SHP77 treated with DMSO at 0.1 percent for 48 hours (cell line): ENCODE measurements around the gene PADI3.

Experiments
- DNase-seq: peaks from one replicate; lab custom pipeline; 2025; lab: John Stamatoyannopoulos, UW

The PADI3 gene, protein sequence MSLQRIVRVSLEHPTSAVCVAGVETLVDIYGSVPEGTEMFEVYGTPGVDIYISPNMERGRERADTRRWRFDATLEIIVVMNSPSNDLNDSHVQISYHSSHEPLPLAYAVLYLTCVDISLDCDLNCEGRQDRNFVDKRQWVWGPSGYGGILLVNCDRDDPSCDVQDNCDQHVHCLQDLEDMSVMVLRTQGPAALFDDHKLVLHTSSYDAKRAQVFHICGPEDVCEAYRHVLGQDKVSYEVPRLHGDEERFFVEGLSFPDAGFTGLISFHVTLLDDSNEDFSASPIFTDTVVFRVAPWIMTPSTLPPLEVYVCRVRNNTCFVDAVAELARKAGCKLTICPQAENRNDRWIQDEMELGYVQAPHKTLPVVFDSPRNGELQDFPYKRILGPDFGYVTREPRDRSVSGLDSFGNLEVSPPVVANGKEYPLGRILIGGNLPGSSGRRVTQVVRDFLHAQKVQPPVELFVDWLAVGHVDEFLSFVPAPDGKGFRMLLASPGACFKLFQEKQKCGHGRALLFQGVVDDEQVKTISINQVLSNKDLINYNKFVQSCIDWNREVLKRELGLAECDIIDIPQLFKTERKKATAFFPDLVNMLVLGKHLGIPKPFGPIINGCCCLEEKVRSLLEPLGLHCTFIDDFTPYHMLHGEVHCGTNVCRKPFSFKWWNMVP

GRCh38 chr1:17248781-17249180 lies at the start of gene PADI3:
Gene PADI3, plus strand, starts transcription at chr1:17249098. Its CDS starts 40 bp downstream, at chr1:17249138.
- no peak for DNase-seq

- no peak for DNase-seq
Observed at GRCh38 chr1:17199267-17200044, 49.4 kb upstream of the PADI3 start.

- no peak for DNase-seq
Observed at GRCh38 chr1:17200246-17200645, 48.7 kb upstream of the PADI3 start.

- DNase-seq = no peak
Observed at GRCh38 chr1:17200756-17201155, 48.1 kb upstream of the PADI3 start.

DNA sequence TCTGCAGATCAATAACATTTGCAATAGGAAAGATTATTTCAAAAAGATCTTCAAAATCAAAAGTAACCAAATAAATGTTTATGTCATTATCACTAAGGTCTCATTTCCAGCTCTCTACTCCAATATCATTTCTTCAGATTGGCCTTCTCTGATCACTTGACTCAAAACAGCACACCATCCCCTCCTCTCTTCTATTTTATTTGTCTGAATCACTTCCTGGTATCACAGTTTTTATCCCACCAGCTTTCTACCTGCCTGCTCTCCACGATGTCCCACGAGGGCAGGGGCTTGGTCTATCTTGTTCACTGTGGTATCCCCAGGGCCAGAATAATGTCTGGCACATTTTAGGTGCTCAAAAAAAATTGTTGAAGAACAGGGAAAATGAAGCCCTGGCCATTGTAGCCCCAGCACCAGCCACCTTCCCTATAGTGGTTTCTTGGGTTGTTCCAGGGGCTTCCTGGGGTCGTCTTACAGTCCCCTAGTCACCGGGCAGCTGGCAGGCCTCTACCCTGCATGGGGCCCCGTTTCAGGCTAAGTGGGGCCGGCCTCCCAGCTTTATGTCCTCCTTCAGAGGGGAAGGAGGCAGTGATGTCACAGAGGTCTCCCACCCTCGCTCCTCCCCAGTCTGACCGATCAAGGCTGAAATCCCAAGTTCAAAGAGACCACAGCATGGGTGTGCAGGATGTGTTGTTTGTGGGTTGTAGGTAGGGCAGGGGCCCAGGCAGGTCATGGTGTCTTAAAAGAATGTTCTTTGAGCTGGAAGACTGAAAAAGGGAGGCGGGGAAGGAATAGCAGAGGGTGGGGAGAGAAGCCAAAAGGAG lies 47.5 kb upstream of the PADI3 start:
- no peak for DNase-seq

DNA sequence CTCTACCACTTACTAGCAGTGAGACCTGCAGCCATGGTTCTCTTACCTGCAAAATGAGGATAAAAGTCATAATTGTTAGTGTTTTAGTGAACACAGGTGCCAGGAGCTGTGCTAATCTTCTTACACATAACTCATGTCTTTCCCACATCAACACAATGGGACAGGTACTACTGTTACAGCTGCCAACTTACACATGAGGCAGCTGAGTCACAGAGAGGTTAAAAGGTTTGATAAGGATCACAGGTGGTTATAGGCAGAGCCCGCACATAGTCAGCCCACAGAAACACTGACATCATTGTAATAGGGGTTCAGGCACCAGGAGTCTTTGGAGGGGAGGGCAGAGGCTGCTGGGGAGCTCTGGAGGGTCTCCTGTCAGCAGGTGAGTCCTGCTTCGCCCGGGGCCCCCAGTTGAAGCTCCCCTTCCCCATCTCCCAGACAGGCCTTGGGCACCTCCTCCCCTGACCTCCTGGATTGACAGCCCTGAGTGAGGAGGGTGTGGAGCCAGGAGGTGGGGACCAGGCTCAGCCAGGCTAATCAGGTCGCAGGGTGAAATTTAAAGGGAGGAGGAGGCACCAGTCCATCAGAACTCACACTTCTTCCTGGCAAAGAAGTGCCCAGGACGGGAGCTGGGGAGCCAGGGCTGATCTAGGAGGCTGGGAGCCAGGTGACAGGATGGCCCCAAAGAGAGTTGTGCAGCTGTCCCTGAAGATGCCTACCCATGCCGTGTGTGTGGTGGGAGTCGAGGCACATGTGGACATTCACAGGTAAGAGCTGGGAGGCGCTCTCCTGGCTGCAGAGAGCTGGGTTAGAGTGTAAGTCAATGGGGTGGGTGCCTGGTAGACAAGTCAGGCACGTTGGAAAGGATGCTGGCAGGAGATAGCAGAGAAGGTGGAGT lies 44.1 kb upstream of the PADI3 start, which contains the start of gene PADI1:
TSS of gene PADI1 (plus strand) at position 583 of the 895 bp plus-strand sequence. CDS start at position 673, 90 bp downstream.
- DNase-seq = no peak

DNA sequence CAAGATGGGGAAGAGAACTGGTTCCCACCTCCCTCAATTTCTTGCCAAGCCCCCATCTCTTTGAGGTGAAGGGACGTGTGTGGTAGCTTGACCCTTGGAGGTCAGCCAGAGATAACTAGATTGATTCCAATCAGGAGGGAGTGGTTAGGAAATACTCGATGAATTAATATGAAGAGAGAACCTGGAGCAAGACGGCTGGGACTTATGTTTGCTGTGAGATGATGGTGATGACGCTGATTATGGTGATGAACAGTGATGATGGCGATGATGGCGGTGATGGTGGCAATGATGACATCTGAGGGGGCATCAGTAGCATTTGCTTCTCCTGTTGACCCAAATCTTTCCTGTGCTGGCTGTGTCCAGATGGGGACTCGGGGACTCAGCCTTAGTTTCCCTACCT lies 43.2 kb upstream of the PADI3 start:
- DNase-seq = no peak

DNA sequence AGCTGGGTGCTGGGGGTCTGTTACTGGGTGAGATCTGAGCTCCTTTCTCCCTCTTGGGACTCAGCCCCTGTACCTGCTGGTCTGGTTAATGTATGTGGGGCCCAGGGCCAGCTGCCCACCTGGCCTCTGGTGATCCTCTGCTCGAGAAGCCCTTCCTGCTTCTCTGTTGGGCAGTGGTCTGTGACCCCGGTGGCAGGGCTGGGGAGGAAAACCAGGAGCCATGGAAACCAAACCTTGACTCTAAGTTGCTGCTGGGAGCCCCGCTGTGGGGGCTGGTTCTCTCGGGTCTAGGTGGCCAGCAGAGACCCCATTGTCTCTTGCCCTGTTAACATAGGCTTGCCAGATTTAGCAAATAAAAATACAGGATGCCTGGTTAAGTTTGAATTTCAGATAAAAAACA lies 42.7 kb upstream of the PADI3 start:
- no peak for DNase-seq

DNA sequence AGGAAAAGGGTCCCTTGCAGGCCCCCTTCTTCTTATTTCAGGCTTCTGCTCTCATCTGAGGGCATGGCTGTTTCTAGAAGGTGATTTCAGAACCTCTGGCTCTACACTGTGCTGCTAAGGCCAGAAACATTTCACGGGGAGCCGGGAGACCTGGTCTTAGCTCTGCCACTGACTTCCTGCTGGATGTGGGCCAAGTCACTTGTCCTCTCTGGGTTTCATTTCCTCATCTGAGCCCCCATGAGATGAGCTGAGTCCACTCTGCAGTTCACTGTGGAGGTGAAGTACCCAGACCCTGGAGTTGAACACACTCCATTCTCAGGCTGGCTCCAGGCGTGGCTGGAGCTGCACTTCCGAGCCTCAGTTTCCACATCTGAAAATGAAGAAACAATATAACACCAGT lies 41.9 kb upstream of the PADI3 start:
- DNase-seq = no peak

- DNase-seq = no peak
Observed at GRCh38 chr1:17207540-17207939, 41.4 kb upstream of the PADI3 start.

DNA sequence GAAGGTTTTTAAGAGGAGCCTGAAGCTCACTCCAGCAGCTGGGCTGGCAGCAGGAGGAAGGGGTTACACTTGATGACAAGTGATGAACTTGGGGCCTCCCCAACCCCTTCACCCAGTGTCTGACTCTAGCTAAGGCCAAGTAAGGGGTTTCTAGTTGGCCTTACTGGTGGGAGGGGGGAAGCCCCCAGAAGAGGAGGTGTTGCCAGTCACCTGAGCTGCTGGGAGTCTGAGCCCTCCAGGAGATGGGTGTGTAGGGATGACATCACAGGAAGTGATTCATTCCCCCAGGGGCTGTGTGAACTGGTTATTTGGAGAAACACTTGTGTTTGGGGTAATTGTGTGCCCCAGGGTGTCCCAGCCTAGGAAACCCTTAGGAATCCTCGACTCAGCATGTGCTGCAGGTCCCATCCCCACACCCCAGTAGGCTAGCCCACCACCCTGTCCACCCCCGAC lies 40.9 kb upstream of the PADI3 start:
- DNase-seq = no peak

DNA sequence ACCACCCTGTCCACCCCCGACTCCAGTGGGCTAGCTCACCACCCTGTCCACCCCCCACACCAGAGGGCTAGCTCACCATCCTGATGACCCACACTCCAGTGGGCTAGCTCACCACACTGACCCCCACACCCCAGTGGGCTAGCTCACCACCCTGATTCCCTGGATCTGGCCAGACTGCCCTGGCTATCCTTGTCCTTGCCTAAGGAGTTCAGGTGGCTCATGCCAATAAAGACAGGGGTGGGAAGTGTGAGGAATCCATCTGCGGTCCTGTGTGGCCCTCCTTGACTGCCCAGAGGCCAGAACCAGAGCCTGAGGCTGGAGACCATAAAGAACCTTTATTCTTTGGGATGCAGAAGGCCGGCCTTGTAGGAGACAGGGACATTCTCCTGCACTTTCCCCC lies 40.4 kb upstream of the PADI3 start:
- no peak for DNase-seq

- no peak for DNase-seq
Observed at GRCh38 chr1:17209430-17209829, 39.5 kb upstream of the PADI3 start.

- DNase-seq = no peak
Observed at GRCh38 chr1:17210176-17210575, 38.7 kb upstream of the PADI3 start.

DNA sequence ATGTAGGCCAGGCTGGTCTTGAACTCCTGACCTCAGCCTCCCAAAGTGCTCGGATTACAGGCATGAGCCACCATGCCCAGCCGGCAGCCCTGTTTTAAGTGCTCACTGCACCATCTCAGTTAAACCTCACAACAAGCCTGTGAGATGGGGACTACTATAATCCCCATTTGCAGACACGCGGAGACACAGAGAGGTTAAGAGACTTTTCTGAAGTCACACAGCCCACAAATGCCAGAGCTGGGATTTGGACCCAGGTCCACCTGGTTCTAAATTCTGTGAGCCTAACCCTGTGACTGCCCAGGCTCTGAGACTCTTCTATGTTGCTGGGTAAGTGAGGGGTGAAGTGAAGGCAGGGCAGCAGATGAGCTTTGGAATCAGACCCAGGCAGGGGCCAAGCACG lies 37.5 kb upstream of the PADI3 start:
- no peak for DNase-seq

DNA sequence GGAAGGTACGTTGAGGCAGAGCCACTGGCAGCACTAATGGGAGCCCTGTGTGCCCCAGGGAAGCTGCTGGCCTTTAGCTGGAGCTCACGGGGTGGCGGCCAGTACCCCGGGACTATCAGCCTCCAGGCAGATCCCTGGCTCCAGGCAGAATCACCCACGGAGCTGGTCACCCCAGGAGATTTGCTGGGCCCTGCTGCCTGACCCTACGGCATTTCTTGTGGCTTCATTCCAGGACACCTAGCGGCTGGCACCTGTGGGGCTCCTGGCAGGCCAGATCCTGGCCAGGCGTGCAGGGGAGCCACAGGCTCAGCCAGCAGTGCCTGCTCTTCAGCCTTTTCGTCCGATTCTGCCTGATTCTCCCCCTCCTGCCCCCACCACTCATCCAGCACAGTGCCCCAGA lies 36.9 kb upstream of the PADI3 start:
- DNase-seq = no peak

DNA sequence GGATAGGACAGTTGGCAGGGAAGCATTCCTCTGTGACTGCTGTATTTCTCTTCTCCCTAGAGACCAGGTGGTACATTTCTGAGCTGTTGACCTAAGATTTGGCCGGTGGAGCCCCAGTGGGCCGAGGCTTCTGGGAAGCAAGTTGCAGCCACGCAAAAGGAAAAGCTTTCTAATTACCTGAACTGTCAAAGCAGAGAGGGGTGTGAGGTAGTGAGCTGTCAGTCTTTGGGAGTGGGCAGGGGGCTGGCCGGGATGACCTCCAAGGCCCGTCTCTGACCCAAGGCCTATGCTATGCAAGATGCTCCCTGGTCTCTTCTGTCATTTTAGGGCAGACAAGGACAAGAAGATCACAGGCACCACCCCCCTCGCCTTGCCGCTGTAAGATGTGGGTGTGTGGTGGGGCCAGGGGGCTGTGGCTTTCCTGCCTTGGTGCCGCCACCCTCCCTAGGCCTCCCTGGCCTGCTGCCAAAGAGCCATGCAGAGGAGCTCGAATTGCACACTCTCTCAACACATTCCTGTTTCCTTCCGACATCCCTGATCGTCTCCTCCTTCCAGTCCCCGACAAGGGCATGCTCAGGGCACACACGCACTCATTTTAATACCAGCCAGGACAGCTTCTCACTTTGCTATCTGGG lies 36.3 kb upstream of the PADI3 start:
- no peak for DNase-seq

DNA sequence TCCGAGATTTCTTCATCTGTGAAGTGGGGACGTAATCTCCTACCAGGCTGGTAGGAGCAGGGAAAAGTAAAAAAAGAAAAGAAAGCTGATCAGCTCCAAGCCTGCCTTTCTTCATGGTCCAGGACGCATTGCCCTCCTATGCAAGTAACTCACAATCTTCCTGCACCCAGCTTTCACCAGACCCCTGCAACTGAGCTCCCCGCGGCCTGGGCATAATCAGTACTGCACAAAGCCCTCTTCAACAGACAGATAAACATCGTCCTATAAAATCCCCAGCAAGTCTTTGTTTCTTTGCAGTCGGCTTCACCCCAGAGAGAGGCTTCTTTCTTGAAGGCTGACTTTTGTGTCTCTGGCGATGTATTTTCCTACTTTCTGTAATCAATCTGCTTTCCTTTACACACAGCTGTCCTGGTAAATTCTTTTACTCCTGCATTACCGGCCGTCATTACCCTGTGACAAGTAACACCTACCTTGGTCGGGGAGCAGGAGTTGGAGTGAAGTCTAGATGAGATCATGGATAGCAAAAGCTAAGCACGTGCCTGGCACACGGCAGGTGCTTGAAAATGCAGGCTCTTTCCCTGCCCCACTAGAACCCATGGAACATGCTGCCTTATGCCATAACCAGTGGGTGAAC lies 35.6 kb upstream of the PADI3 start:
- DNase-seq = no peak

DNA sequence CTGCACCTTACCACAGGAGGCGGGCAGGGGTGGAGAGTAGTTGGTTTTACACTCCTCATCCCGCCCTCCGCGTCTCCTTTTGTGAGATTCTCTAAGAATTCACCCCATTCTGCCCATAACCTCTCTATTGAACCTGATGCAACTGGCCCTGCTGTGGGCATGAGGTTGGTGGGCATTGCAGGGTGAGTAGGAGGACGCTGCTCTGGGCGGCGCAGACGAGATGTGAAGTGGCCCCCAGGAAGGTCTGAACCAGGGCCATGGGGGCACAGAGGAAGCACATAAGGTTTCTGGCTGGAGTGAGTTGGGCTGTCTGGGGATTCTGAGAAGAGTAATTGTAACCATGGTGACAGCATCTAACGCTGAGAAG lies 35.1 kb upstream of the PADI3 start:
- DNase-seq = no peak
